Adipose tissue (tissue), 3 donors: ENCODE results near the gene CACNA2D3. TPM values are rescaled to one million over a fixed set of nuclear protein-coding genes. Genes with fewer than 3 reads are reported as not detected.

Experiments used
- H3K27ac ChIP-seq: one replicate; pipeline ENCODE4 v1.5.1; 2013; ENCODE audit warnings: low read depth, low read length
- WGBS, 3 donors: extraction: QIAGEN DNeasy Blood & Tissue Kit; methylation state at CpG; one replicate each; pipeline ENCODE4 v1.1.7; 2013; 5-methylcytosine and 5-hydroxymethylcytosine counted together
- polyA plus RNA-seq, 3 donors: library from polyadenylated mRNA; stranded (reverse); fragments of 200-250 nt; gene quantifications; one replicate each; pipeline ENCODE4 v1.2.3, GENCODE V29; 2013
- donor health status: healthy with polysubstance abuse.
- donor health status: Bipolar disorder and iron deficiency.
- donor health status: healthy.

CACNA2D3 gene
- polyA plus RNA-seq, 3 donors, result 0.08 to 3.0 (median 0.30) TPM

GRCh38 chr3:54790051-54790450 is 667.7 kb downstream of the CACNA2D3 start:
- no peak overlapping the region for H3K27ac ChIP-seq
- 82 to 89% (median 83%) methylated on average over 3 of the region's 3 CpGs for WGBS, 3 donors

DNA sequence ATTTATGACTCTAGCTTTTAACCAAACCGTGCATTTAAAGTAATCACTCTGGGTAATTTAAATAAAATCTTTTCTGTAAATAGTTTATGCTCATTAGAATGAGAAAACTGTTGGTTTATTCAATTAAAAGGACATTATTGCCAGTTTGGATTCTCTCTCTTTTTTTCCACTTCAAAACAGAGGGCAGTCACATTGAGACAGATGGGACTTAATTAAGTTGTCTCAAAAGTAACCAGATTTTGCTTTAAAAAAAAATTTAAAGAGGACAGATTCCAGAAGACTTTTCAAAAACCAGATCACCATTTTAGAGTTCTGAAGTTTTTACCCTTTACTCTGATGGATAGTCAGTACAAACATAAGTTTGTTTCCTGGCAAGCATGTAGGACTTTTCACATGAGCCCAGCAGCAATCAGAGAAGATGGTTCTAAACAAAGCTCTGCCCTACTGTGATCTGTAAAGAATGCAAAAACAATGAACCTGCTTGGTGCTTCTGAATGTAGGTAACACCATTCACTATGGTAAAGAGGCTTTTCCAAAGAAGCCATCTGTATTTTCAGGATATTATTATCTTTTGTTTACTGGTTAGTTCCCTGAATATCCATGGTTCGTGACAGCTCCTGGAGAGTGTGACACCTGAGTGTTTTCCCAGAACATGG is 669.3 kb downstream of the CACNA2D3 start:
- 30 to 58% (median 53%) methylated on average over 2 of the region's 2 CpGs for WGBS, 3 donors
- H3K27ac ChIP-seq, result no peak overlapping the region

DNA sequence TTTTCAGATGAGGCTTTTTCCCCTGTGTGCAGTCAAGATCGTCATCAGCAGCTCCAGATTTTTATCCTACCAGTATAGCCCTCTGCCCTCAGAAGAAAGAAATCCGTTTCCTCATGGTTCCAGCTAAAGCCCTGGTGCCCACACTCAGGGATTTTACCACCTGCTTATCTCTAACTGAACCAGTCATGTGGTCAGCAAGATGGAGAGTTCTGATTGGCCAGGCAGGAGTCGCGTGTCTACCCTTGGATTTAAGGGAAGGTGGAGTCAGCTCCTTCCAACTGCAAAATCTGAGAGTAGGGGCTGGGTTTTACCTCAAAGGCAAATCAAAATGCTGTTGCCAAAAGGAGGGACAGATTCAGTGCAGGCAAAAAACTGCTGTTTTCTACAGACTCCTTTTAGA is 670.2 kb downstream of the CACNA2D3 start:
- no peak overlapping the region for H3K27ac ChIP-seq
- WGBS, 3 donors, result 69 to 88% (median 77%) methylated on average over 4 of the region's 4 CpGs

DNA sequence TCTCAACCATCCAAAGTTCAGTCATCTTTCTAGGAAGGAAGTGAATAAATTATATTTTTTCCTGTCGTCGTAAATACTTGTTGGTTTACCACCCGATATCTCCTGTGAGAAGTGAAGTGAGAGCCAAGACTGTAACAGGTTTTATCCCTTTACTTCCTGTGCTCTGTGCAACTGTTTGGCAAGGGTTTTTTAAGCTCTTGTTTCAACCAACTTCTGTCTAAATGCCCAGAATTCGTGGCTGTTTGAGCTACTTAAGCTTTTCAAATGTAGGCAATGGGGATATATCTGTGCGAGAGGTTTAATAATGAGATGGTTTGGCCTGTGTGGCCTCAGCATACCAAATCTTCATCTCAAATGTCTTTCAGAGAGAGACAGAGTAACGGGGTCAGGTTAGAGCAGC is 670.8 kb downstream of the CACNA2D3 start:
- 61 to 68% (median 63%) methylated on average over 6 of the region's 6 CpGs for WGBS, 3 donors
- no peak overlapping the region for H3K27ac ChIP-seq

DNA sequence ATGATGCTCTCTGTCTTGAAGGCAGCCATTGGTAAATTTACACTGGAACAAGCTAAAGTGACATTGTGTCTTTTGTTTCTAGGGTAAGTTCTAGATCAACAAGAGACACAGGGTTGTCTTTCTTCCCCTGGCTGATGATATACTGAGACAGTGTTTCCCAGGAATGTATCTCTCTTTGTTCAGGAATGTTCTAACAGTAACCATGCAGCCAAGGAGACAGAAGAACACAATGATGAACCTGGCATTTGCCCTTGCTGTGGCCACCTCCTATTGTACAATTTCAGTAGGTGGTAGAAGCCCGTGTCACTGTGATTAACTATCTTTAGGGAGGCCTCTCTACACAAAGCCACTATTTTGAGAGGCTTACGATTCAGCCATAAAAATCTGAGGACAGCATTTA is 674.8 kb downstream of the CACNA2D3 start:
- WGBS, 3 donors, result 71 to 83% (median 79%) methylated on average over 2 of the region's 2 CpGs
- no peak overlapping the region for H3K27ac ChIP-seq

DNA sequence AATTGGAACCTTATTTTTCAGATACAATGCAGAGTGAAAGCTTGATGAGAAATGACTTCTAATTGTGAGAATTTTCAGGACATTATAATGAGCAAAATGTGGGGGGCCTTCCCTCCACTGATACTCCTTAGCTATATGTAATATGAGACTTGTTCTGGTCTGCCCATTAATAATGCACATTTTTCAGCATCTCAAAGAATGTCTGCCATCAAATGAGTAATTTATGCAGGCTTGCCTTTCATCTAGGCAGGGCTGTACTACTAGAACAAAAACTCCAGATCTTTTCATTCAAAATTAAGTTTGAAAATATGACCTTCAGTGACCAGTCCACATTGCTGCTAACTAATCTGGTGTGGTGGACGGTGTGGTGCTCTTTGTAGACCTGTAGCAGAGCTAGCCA is 678.1 kb downstream of the CACNA2D3 start:
- no peak overlapping the region for H3K27ac ChIP-seq
- WGBS, 3 donors, result 59 to 79% (median 70%) methylated on average over 1 of the region's 1 CpG

GRCh38 chr3:54801977-54802376 is 679.6 kb downstream of the CACNA2D3 start:
- no peak overlapping the region for H3K27ac ChIP-seq

- no peak overlapping the region for H3K27ac ChIP-seq
- 50 to 62% (median 59%) methylated on average over 3 of the region's 3 CpGs for WGBS, 3 donors
Observed at GRCh38 chr3:54810401-54810800, 688.0 kb downstream of the CACNA2D3 start.

DNA sequence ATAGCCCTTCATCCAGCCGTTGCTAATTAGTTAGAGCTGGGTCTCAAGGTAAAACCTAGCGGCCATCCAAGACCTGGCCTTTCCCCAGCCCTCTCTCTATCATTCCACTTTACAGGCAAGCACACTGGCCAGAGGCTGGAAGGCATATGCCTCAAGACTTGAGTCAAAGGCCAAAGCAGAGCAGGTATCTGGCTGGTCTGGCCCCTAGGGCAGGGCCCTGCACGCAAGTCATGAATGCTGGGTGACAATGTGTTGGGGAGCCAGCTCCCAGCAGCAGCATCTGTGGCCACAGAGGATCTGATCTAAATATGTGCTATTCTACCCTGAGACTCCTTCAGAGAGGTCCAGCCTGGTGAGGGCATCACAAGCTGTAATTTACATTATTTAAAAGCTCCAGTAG is 691.9 kb downstream of the CACNA2D3 start:
- no peak overlapping the region for H3K27ac ChIP-seq
- WGBS, 3 donors, result 84 to 87% (median 86%) methylated on average over 3 of the region's 3 CpGs

DNA sequence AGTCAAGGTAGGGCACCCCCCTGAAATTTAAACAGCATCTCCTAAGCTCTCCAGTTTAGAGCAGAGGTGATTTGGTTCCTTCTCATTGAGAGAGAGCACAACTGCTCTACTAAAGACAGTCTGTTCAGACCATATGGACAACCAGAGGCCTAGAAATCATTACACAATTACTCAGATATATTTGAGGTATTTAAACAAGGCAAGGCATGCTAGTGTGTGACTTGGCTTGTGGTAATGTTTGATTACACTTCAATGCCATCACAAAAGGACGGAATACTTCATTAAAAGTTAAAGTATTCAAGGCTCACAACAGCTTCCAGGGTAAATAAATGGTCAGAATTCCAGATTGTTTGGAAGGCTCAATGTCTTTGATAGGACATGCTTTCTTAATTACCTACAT is 695.3 kb downstream of the CACNA2D3 start:
- H3K27ac ChIP-seq, result no peak overlapping the region
- 28 to 89% (median 85%) methylated on average over 1 of the region's 1 CpG for WGBS, 3 donors

DNA sequence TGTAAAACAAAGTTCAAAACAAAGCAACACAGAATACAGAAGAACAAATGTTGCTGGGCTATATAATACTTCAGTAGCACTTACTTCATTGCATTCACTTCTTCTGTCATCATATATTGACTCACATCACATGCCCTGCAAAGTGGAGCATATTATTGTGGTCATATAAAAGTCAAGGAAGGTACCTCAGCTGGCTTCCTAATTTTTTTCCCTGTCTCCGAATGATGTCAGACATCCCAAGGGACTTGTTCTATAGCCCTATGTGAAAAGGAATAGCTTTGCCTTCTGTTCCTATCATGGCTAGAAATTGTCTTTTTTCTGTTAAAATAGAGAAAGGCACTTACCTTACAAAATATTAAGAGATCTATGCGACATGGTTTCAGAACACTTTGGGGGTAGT is 696.1 kb downstream of the CACNA2D3 start:
- no peak overlapping the region for H3K27ac ChIP-seq
- 85 to 94% (median 91%) methylated on average over 2 of the region's 2 CpGs for WGBS, 3 donors

- WGBS, 3 donors, result 97 to 100% (median 98%) methylated on average over 1 of the region's 1 CpG
Observed at GRCh38 chr3:54818942-54819341, 696.6 kb downstream of the CACNA2D3 start.

DNA sequence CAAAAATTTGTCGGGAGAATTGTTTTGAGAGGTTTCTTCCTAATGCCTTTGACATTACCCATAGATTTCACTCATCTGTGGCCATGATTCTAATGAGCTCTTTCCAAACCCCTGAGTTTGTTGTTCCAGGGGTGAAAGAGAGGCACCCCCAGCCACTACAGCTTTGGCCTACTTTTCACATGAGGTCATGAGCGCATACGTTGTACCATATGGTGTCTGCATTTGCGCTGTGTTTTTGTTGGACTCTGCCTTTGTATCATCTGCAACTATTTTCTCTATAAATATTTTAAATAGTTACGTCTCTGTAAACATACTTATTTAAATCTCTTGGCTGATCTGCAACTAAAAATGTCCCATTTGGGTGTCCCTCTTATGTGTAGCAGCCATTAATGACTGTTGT is 697.6 kb downstream of the CACNA2D3 start:
- 88 to 91% (median 90%) methylated on average over 5 of the region's 5 CpGs for WGBS, 3 donors

More at GRCh38 chr3:54818942-54819341, 696.6 kb downstream of the CACNA2D3 start:
- no peak overlapping the region for H3K27ac ChIP-seq

GRCh38 chr3:54822206-54822605 is 699.9 kb downstream of the CACNA2D3 start:
- 0 to 10% (median 6%) methylated on average over 1 of the region's 1 CpG for WGBS, 3 donors
- H3K27ac ChIP-seq, result no peak overlapping the region

More for the DNA sequence above, 697.6 kb downstream of the CACNA2D3 start:
- no peak overlapping the region for H3K27ac ChIP-seq

DNA sequence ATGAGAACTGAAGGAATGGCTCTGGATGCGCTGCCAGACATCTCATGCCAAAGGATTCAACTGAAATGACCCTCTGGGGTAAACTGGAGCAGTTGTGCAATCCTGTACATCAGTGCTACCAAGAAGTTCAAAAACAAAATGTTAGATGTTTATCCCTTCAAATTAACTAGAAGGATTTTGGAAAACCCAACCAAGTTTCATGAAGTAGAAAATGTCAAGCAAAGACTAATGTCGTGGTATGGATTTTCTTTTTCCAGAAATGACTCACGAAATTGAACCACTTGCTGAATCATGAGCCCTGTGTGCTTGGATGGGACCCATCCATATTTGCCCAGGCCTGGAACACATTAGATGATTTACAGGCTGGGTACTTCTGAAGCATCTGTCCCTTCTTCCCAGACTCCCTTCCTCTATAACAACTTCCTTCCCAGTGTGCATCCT is 703.9 kb downstream of the CACNA2D3 start:
- WGBS, 3 donors, result 59 to 78% (median 63%) methylated on average over 3 of the region's 3 CpGs
- H3K27ac ChIP-seq, result no peak overlapping the region

DNA sequence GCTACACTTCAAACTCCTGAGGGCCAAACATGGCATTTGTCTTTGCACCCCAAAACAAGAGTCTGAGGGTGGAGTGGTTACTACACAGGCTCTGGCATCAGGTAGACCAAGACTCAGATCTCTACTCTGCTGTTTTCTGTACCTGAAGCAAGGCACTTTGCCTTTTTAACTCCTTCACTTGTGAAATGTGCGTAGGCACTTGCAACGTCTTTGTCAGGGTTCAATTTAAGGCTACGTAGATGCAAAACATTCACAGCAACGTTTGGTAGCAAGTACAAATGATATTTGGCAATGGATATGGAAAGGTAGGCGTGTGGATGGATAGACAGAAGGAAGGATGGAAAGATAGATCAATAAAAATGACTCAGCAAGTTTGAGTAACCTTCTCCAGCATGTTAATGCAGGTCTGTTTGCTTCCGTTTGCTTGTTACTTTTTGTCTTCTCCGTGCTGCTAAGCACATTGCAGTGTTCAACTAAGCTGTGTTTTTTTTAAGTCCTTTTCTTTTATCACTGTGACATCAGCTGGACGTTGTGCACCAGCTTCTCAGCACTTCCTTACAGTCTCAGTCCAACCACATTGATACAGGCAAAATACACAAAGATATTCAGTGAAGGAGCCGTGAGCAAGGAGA is 704.8 kb downstream of the CACNA2D3 start:
- no peak overlapping the region for H3K27ac ChIP-seq
- WGBS, 3 donors, result 59 to 67% (median 67%) methylated on average over 9 of the region's 9 CpGs

DNA sequence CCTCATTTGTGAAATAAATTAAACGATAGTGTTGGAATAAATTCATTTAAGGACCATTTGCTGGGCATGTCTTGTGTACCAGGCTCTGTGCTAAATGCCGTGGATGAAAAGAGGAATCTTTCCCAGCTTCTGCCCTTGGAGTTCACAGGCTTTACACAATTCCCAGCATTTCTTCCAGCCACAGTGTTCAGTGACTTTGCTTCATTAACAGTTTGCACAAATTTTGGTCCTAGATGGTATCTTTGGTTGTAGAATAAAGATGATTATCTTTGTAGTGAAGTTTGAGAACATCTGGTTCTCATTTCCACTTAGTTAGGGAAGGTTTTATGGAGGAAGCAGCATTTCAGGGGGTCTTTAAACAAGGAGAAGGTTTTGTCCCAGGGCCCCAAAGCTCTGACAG is 705.4 kb downstream of the CACNA2D3 start:
- WGBS, 3 donors, result 55 to 86% (median 81%) methylated on average over 2 of the region's 2 CpGs

GRCh38 chr3:54830658-54831057 is 708.3 kb downstream of the CACNA2D3 start:
- 70 to 80% (median 76%) methylated on average over 8 of the region's 8 CpGs for WGBS, 3 donors
- H3K27ac ChIP-seq, result no peak overlapping the region

More for the DNA sequence above, 705.4 kb downstream of the CACNA2D3 start:
- no peak overlapping the region for H3K27ac ChIP-seq

GRCh38 chr3:54831112-54831511 is 708.8 kb downstream of the CACNA2D3 start:
- H3K27ac ChIP-seq, result no peak overlapping the region
- 94 to 99% (median 95%) methylated on average over 2 of the region's 2 CpGs for WGBS, 3 donors

- no peak overlapping the region for H3K27ac ChIP-seq
- 59 to 71% (median 67%) methylated on average over 1 of the region's 1 CpG for WGBS, 3 donors
Observed at GRCh38 chr3:54832876-54833275, 710.5 kb downstream of the CACNA2D3 start.
